ENCODE results near the gene MASP2. TPM values are rescaled to one million over a fixed set of nuclear protein-coding genes. Genes with fewer than 3 reads are reported as not detected.

The MASP2 gene
- total RNA-seq, 2 donors from 2014 or later, result not detected

Other genes starting within 250 kb of the MASP2 start
- 100 to 1,000 TPM; 124 to 130 TPM for gene TARDBP, start 34.6 kb downstream of the MASP2 start, total RNA-seq
- 10 to 100 TPM; 74.2 to 76.6 TPM for gene SRM, start 12.8 kb upstream of the MASP2 start, total RNA-seq
- 10 to 100 TPM; 40.9 to 43.4 TPM for gene EXOSC10, start 52.6 kb upstream of the MASP2 start, total RNA-seq
- gene ANGPTL7, start 142.1 kb upstream of the MASP2 start, total RNA-seq, result 1 to 10 TPM; 3.0 to 4.7 TPM
- 10 to 100 TPM; 26.3 to 26.7 TPM for gene MTOR, start 215.3 kb upstream of the MASP2 start, total RNA-seq
- 10 to 100 TPM in 1 of 2 donors, 1 to 10 TPM in 1; 8.0 to 12.0 TPM for gene UBIAD1, start 226.0 kb upstream of the MASP2 start, total RNA-seq

Measured in posterior vena cava (tissue), 2 donors.